SW480 (cell line): ENCODE data around the gene NTN4.
"Not testable (repeated sequence)": the region's sequence is repeated elsewhere in the genome, so short reads cannot be mapped to it uniquely, and the experiment has no call there.

Source experiments
- DNase-seq: peaks from one replicate; pipeline ENCODE4 v3.0.0-alpha.2; 2016; ENCODE audit warnings: low spot score

The NTN4 gene

GRCh38 chr12:95796225-95796981, 5.8 kb upstream of the NTN4 start:
- DNase-seq, result no peak

- DNase-seq, result peak; percentile 36
Measured at GRCh38 chr12:95790917-95791849, 619 bp upstream of the NTN4 start.

GRCh38 chr12:95789126-95790032, 1.2 kb downstream of the NTN4 start:
- DNase-seq, result no peak

- peak; percentile 39 for DNase-seq
Measured at GRCh38 chr12:95788637-95789036, 1.9 kb downstream of the NTN4 start.

- DNase-seq, result no peak
Measured at GRCh38 chr12:95787274-95787818, 3.2 kb downstream of the NTN4 start.

GRCh38 chr12:95784915-95785314, 5.6 kb downstream of the NTN4 start:
- no peak for DNase-seq

- DNase-seq, result no peak
Measured at GRCh38 chr12:95784286-95784685, 6.3 kb downstream of the NTN4 start.

GRCh38 chr12:95775466-95775865, 15.1 kb downstream of the NTN4 start:
- DNase-seq, result not testable (repeated sequence)

- no peak for DNase-seq
Measured at GRCh38 chr12:95774311-95775045, 16.1 kb downstream of the NTN4 start.

- DNase-seq, result no peak
Measured at GRCh38 chr12:95773320-95773719, 17.2 kb downstream of the NTN4 start.

- DNase-seq, result no peak
Measured at GRCh38 chr12:95767703-95768102, 22.9 kb downstream of the NTN4 start.

GRCh38 chr12:95766356-95767019, 24.1 kb downstream of the NTN4 start:
- no peak for DNase-seq

- no peak for DNase-seq
Measured at GRCh38 chr12:95764848-95765247, 25.7 kb downstream of the NTN4 start.

- DNase-seq, result peak; percentile 88
Measured at GRCh38 chr12:95763809-95764253, 26.7 kb downstream of the NTN4 start.

GRCh38 chr12:95762123-95762785, 28.3 kb downstream of the NTN4 start:
- peak; percentile 64 for DNase-seq

GRCh38 chr12:95760371-95760770, 30.2 kb downstream of the NTN4 start:
- DNase-seq, result no peak

- no peak for DNase-seq
Measured at GRCh38 chr12:95759718-95760117, 30.8 kb downstream of the NTN4 start.

- no peak for DNase-seq
Measured at GRCh38 chr12:95759039-95759438, 31.5 kb downstream of the NTN4 start.

GRCh38 chr12:95756362-95756761, 34.2 kb downstream of the NTN4 start:
- no peak for DNase-seq
